Kidney epithelial cell (primary cell): Measurements from ENCODE around the gene CD81. TPM values are rescaled to one million over a fixed set of nuclear protein-coding genes. Genes with fewer than 3 reads are reported as not detected.

ENCODE experiments used
- DNase-seq: peaks from one replicate; pipeline ENCODE4 v3.0.0-alpha.2; 2010; ENCODE audit warnings: low read depth
- H3K27me3 ChIP-seq: 2 replicates; pipeline ENCODE4 v1.6.0; 2011; ENCODE audit warnings: low read length; ENCODE audit not compliant: control insufficient read depth, insufficient read depth
- H3K36me3 ChIP-seq: 2 replicates; pipeline ENCODE4 v1.5.1; 2011; ENCODE audit warnings: low read length; ENCODE audit not compliant: control insufficient read depth, insufficient read depth
- H3K4me3 ChIP-seq: 2 replicates; pipeline ENCODE4 v1.5.1; 2011; ENCODE audit warnings: low read depth, mild to moderate bottlenecking, control low read depth, low read length
- CTCF ChIP-seq: IDR thresholded peaks from 2 replicates; pipeline ENCODE4 v1.5.1; 2011; ENCODE audit warnings: mild to moderate bottlenecking, moderate library complexity, low read length, control low read depth, inconsistent platforms; ENCODE audit not compliant: insufficient read depth, poor library complexity, severe bottlenecking
- total RNA-seq: library from RNA; depleted of rRNA; stranded (reverse); fragments of >200 nt; gene quantifications from 2 replicates; pipeline ENCODE4 v1.2.3, GENCODE V29; 2015

Gene CD81
- total RNA-seq, 1 donor from 2014 or later, result 216 TPM

- TF ChIP-seq CTCF, result no peak
- H3K4me3 ChIP-seq, result no peak overlapping the region
- peaks cover 19% of the 10 kb centered on the region for H3K27me3 ChIP-seq
- H3K36me3 ChIP-seq, result no peaks in the 10 kb centered on the region
- DNase-seq, result no peak
Observed at GRCh38 chr11:2416765-2417164, 39.7 kb downstream of the CD81 start.

GRCh38 chr11:2417856-2418692 lies 41.0 kb downstream of the CD81 start:
- H3K4me3 ChIP-seq, result no peak overlapping the region
- no peaks in the 10 kb centered on the region for H3K36me3 ChIP-seq
- DNase-seq, result no peak
- no peak for TF ChIP-seq CTCF
- peaks cover 17% of the 10 kb centered on the region for H3K27me3 ChIP-seq

- Histone ChIP-seq H3K27me3 (peaks cover 17% of the 10 kb centered on the region), H3K4me3 (no peak overlapping the region), H3K36me3 (no peaks in the 10 kb centered on the region)
- no peak for DNase-seq
- TF ChIP-seq CTCF, result no peak
Observed at GRCh38 chr11:2418693-2419360, 41.7 kb downstream of the CD81 start.

GRCh38 chr11:2419638-2420501 lies 42.8 kb downstream of the CD81 start:
- peak; percentile 80 for TF ChIP-seq CTCF
- Histone ChIP-seq H3K4me3 (no peak overlapping the region), H3K27me3 (peaks cover 17% of the 10 kb centered on the region), H3K36me3 (no peaks in the 10 kb centered on the region)
- DNase-seq, result peak; percentile 32

GRCh38 chr11:2420502-2421225 lies 43.6 kb downstream of the CD81 start:
- Histone ChIP-seq H3K36me3 (no peaks in the 10 kb centered on the region), H3K27me3 (peaks cover 17% of the 10 kb centered on the region), H3K4me3 (no peak overlapping the region)
- peak; percentile 14 for DNase-seq
- peak; percentile 95 for TF ChIP-seq CTCF
